ENCODE measurements around the gene NEU3. TPM values are rescaled to one million over a fixed set of nuclear protein-coding genes. Genes with fewer than 3 reads are reported as not detected.

Gene NEU3
- total RNA-seq, 1 donor from 2014 or later: 10.8 TPM

DNA sequence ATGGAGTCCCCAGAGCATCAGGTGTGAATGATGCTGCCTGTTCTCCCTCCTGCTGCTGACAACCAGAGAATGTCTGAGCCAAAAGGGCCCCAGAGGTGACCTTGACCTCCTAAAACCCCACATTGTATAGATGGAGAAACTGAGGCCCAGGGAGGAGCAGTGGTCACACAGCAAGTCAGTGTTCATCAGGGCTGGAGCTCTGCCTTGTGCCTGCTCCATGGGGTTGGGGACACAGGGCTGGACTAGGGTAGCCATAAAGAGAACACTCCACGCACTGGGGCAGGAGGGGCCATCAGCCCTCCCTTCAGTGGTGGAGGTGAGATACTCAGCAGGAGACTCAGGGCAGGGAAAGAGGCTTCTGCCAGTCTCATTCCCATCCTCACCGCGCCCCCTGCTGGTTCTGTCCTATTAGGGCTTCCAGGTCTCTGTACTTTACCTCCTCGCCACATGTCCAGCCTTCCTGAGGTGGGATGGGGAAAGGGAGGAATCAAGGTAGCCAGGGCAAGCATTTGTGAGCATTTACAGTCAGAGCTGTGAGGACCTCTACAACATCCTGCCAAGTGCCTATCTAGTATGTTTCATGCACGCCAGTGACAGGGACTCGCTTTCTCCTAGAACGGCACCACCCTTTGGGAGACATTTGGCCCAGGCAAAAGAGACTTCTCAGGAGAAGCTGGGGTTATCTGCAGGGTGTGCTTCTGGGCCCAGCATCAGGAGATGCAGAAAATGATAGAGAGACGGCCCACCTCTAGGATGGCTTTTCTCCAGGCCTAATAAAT lies 43.2 kb downstream of the NEU3 start:
- Mint-ChIP-seq H3K36me3 (no peaks in the 10 kb centered on the region), H3K27me3 (no peaks in the 10 kb centered on the region), H3K27ac (no peak overlapping the region), H3K9me3 (no peaks in the 10 kb centered on the region), H3K4me1 (ENCODE audit: unreplicated experiment) (peaks cover 9% of the 10 kb centered on the region), H3K4me3 (no peak overlapping the region)
- peak; percentile 77 for DNase-seq (ENCODE audit: extremely low spot score, unreplicated experiment)
- TF ChIP-seq, protein P1, sequence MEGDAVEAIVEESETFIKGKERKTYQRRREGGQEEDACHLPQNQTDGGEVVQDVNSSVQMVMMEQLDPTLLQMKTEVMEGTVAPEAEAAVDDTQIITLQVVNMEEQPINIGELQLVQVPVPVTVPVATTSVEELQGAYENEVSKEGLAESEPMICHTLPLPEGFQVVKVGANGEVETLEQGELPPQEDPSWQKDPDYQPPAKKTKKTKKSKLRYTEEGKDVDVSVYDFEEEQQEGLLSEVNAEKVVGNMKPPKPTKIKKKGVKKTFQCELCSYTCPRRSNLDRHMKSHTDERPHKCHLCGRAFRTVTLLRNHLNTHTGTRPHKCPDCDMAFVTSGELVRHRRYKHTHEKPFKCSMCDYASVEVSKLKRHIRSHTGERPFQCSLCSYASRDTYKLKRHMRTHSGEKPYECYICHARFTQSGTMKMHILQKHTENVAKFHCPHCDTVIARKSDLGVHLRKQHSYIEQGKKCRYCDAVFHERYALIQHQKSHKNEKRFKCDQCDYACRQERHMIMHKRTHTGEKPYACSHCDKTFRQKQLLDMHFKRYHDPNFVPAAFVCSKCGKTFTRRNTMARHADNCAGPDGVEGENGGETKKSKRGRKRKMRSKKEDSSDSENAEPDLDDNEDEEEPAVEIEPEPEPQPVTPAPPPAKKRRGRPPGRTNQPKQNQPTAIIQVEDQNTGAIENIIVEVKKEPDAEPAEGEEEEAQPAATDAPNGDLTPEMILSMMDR (conservative IDR thresholded peaks at IDR 0.05): peak; percentile 81

- Mint-ChIP-seq H3K9me3 (no peaks in the 10 kb centered on the region), H3K4me1 (ENCODE audit: unreplicated experiment) (peaks cover 9% of the 10 kb centered on the region), H3K27me3 (no peaks in the 10 kb centered on the region), H3K27ac (no peak overlapping the region), H3K36me3 (no peaks in the 10 kb centered on the region), H3K4me3 (no peak overlapping the region)
- TF ChIP-seq, protein P1 (conservative IDR thresholded peaks at IDR 0.05): no peak
- no peak for DNase-seq (ENCODE audit: extremely low spot score, unreplicated experiment)
Observed at GRCh38 chr11:75032550-75032935, 43.8 kb downstream of the NEU3 start.

DNA sequence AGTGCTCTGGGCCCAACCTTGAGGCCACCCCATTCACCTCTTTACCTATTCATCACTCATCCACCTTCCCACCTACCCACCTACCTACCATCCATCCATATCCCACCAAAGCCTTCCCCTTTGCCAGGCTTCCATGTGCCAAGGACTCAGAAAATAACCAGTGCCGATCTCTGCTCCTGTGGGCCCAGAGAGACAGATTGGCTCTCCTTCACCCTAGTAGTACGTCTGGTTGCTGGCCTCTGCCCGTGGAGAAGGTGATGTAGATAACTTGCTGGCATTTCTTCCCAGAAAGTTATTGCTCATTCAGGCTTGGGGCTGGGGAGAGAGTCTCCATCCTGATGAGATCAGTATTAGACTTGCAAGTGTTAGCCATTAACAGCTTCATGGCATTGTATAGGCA lies 45.2 kb downstream of the NEU3 start:
- peaks cover 9% of the 10 kb centered on the region for H3K4me1 Mint-ChIP-seq (ENCODE audit: unreplicated experiment)
- TF ChIP-seq, protein P1 (conservative IDR thresholded peaks at IDR 0.05): no peak
- H3K9me3 Mint-ChIP-seq: no peaks in the 10 kb centered on the region
- H3K4me3 Mint-ChIP-seq: no peak overlapping the region
- no peak overlapping the region for H3K27ac Mint-ChIP-seq
- H3K27me3 Mint-ChIP-seq: no peaks in the 10 kb centered on the region
- H3K36me3 Mint-ChIP-seq: no peaks in the 10 kb centered on the region
- DNase-seq (ENCODE audit: extremely low spot score, unreplicated experiment): no peak

DNA sequence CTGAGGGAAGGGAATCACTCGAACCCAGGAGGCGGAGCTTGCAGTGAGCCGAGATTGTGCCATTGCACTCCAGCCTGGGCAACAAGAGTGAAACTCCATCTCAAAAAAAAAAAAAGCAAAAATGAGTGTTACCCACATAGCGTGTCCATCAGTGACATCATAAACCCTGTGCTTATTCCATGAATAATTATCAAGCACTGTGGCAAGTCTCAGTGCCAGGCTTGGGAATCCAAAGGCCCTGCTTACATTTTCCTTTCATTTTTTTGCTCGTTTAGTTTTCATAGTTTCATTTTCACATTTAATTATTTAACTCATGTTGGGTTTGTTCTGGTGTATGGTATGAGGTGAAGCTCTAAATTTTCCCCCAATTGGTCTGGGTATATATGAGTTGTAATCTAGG lies 46.5 kb downstream of the NEU3 start:
- peaks cover 9% of the 10 kb centered on the region for H3K4me1 Mint-ChIP-seq (ENCODE audit: unreplicated experiment)
- no peaks in the 10 kb centered on the region for H3K27me3 Mint-ChIP-seq
- H3K36me3 Mint-ChIP-seq: no peaks in the 10 kb centered on the region

DNA sequence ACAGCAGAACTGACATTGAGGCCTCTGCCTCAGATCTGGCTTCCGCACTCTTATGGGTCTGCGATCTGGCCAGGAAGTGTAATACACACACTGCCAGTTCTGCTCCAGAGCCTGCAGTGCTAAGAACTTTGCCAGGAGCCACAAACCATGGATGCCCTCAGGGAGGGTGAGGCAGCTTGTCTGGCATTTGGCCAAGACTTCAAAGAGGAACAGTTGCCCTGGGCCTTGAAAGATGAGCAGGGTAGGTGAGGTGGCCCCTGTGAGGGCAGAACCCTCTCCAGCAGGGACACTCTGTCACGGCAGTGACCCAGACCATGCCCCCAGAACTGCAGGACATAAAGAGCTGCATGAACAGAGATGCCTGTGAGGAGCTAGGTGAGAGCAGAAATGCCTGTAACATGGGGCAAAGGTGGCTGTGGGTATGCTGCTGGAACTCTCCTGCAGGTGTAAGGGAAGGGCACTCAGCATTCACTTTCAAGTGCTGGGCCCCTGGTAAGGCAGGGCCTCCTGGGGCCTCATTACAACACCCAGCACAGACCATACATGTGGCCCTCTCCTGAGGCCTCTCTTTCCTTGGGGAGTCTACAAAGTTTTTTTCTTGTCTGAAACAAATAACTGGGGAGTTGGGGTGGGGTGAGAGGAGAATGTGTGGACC lies 47.3 kb downstream of the NEU3 start:
- no peak for DNase-seq (ENCODE audit: extremely low spot score, unreplicated experiment)
- Mint-ChIP-seq H3K36me3 (no peaks in the 10 kb centered on the region), H3K9me3 (peaks cover 5% of the 10 kb centered on the region), H3K27ac (no peak overlapping the region), H3K27me3 (peaks cover under 1% of the 10 kb centered on the region), H3K4me3 (no peak overlapping the region), H3K4me1 (ENCODE audit: unreplicated experiment) (peaks cover 9% of the 10 kb centered on the region)
- TF ChIP-seq, protein P1 (conservative IDR thresholded peaks at IDR 0.05): no peak

More for the DNA sequence above, 46.5 kb downstream of the NEU3 start:
- no peak overlapping the region for H3K4me3 Mint-ChIP-seq
- no peak for DNase-seq (ENCODE audit: extremely low spot score, unreplicated experiment)
- H3K27ac Mint-ChIP-seq: no peak overlapping the region
- H3K9me3 Mint-ChIP-seq: no peaks in the 10 kb centered on the region
- TF ChIP-seq, protein P1 (conservative IDR thresholded peaks at IDR 0.05): no peak
